SK-N-SH (cell line): ENCODE results near the gene SRBD1. TPM values are rescaled to one million over a fixed set of nuclear protein-coding genes. Genes with fewer than 3 reads are reported as not detected.

Source experiments
- CTCF ChIA-PET: fragments of 300-600, 350-600 bp; formaldehyde crosslinking; extraction: SDS; loops from one replicate; lab custom pipeline; 2021; lab: Yijun Ruan, JAX
- POLR2A ChIA-PET: fragments of 350-600 bp; sonication (Branson Sonifier 250); formaldehyde crosslinking; extraction: SDS; loops from one replicate; lab custom pipeline; 2020; ENCODE audit warnings: antibody characterized with exemption, inconsistent platforms; lab: Yijun Ruan, JAX
- DNase-seq: peaks from one replicate; pipeline ENCODE4 v3.0.0; 2012
- H2AFZ ChIP-seq: fragments of 200-600 bp; sonication (generic); 2 replicates; pipeline ENCODE4 v1.8.1; 2016; ENCODE audit warnings: antibody characterized with exemption, mild to moderate bottlenecking, low read depth
- H3F3A ChIP-seq: fragments of 200-600 bp; sonication (generic); replicated peaks from 2 replicates; pipeline ENCODE3; 2016; ENCODE audit warnings: antibody characterized with exemption, mild to moderate bottlenecking; ENCODE audit not compliant: insufficient read depth
- H3K27ac ChIP-seq, 2 experiments: fragments of 200-500 bp in 1 of 2; fragments of 200-600 bp in 1 of 2; sonication (Bioruptor generic) in 1 of 2; sonication (generic), shearing (Covaris generic) in 1 of 2; 2 replicates each; pipeline versions ENCODE4 v1.5.1 to v1.6.1; 2014 to 2016; ENCODE audit warnings: low read depth in 2 of 2, inconsistent platforms in 1 of 2, low read length in 1 of 2, mild to moderate bottlenecking in 1 of 2, mixed read lengths in 1 of 2
- H3K27me3 ChIP-seq: fragments of 200-600 bp; sonication (generic), shearing (Covaris generic); 2 replicates; pipeline ENCODE4 v1.6.1; 2016; ENCODE audit warnings: mixed run types; ENCODE audit not compliant: insufficient read depth
- H3K36me3 ChIP-seq, 2 experiments: fragments of 200-500 bp in 1 of 2; fragments of 200-600 bp in 1 of 2; sonication (Bioruptor generic) in 1 of 2; sonication (generic) in 1 of 2; replicated peaks in 1 of 2; 2 replicates each; pipeline versions ENCODE3 to v1.5.1; 2014 to 2016; ENCODE audit warnings: low read length in 1 of 2, mild to moderate bottlenecking in 1 of 2; ENCODE audit not compliant: insufficient read depth in 2 of 2, control insufficient read depth in 1 of 2
- H3K4me1 ChIP-seq, 2 experiments: fragments of 200-500 bp in 1 of 2; fragments of 200-600 bp in 1 of 2; sonication (Bioruptor generic) in 1 of 2; sonication (generic), shearing (Covaris generic) in 1 of 2; 2 replicates each; pipeline versions ENCODE4 v1.5.1 to v1.6.1; 2014 to 2016; ENCODE audit warnings: low read depth in 1 of 2, low read length in 1 of 2, mixed run types in 1 of 2; ENCODE audit not compliant: insufficient read depth in 2 of 2, control insufficient read depth in 1 of 2
- H3K4me2 ChIP-seq: fragments of 200-600 bp; sonication (generic), shearing (Covaris generic); 2 replicates; pipeline ENCODE4 v1.6.1; 2017; ENCODE audit warnings: mixed run types
- H3K4me3 ChIP-seq, 2 experiments: fragments of 200-500 bp in 1 of 2; fragments of 200-600 bp in 1 of 2; sonication (Bioruptor generic) in 1 of 2; sonication (generic), shearing (Covaris generic) in 1 of 2; 2 replicates each; pipeline versions ENCODE4 v1.5.1 to v1.8.1; 2014 to 2016; ENCODE audit warnings: low read depth in 2 of 2, inconsistent platforms in 1 of 2, low read length in 1 of 2, mild to moderate bottlenecking in 1 of 2, mixed read lengths in 1 of 2, moderate library complexity in 1 of 2
- H3K79me2 ChIP-seq: fragments of 200-600 bp; sonication (generic); 2 replicates; pipeline ENCODE4 v1.8.1; 2017; ENCODE audit warnings: mild to moderate bottlenecking; ENCODE audit not compliant: insufficient read depth
- H3K9ac ChIP-seq: fragments of 200-600 bp; sonication (generic); 2 replicates; pipeline ENCODE4 v1.6.1; 2017; ENCODE audit warnings: mixed run types
- H3K9me2 ChIP-seq: fragments of 200-600 bp; sonication (generic); 2 replicates; pipeline ENCODE4 v1.6.1; 2017; ENCODE audit warnings: mixed run types
- H3K9me3 ChIP-seq: fragments of 200-600 bp; sonication (generic); 2 replicates; pipeline ENCODE4 v1.6.1; 2017; ENCODE audit warnings: mixed run types, mild to moderate bottlenecking, moderate library complexity
- H4K20me1 ChIP-seq: fragments of 200-600 bp; sonication (generic); 2 replicates; pipeline ENCODE4 v1.6.1; 2017; ENCODE audit warnings: mild to moderate bottlenecking, mixed run types; ENCODE audit not compliant: insufficient read depth
- CTCF ChIP-seq: fragments of 200-600 bp; sonication (generic); IDR thresholded peaks from 2 replicates; pipeline ENCODE4 v1.6.1; 2017; ENCODE audit warnings: antibody characterized with exemption, mild to moderate bottlenecking, moderate library complexity
- EP300 ChIP-seq, 2 experiments: IDR thresholded peaks; 2 replicates each; pipeline versions ENCODE4 v1.4.0 to v1.6.1; 2012; ENCODE audit warnings: borderline replicate concordance in 1 of 2, low read depth in 1 of 2, low read length in 1 of 2
- EZH2phosphoT487 ChIP-seq: fragments of 200-600 bp; sonication (generic); IDR thresholded peaks from 2 replicates; pipeline ENCODE4 v1.6.1; 2017; ENCODE audit warnings: low read depth, mixed run types, mild to moderate bottlenecking, antibody characterized with exemption, moderate library complexity, borderline replicate concordance
- FOXJ3 ChIP-seq: sonication (generic); formaldehyde crosslinking; IDR thresholded peaks from 2 replicates; pipeline ENCODE4 v1.5.1; 2020; ENCODE audit warnings: mild to moderate bottlenecking, missing genetic modification reagents
- GABPA ChIP-seq: IDR thresholded peaks from 2 replicates; pipeline ENCODE4 v1.4.0; 2012; ENCODE audit warnings: low read depth, mild to moderate bottlenecking
- MAX ChIP-seq: IDR thresholded peaks from 2 replicates; pipeline ENCODE4 v1.4.0; 2012; ENCODE audit warnings: low read depth
- MXI1 ChIP-seq: IDR thresholded peaks from 2 replicates; pipeline ENCODE4 v1.6.1; 2012; ENCODE audit warnings: mild to moderate bottlenecking, low read depth, low read length, improper control_type of control experiment
- PBX3 ChIP-seq: IDR thresholded peaks from 2 replicates; pipeline ENCODE4; 2012
- YY1 ChIP-seq: IDR thresholded peaks from 2 replicates; pipeline ENCODE4 v1.4.0; 2012; ENCODE audit warnings: low read depth, mild to moderate bottlenecking
- ZBTB33 ChIP-seq: IDR thresholded peaks from 2 replicates; pipeline ENCODE4 v1.4.0; 2012; ENCODE audit warnings: low read depth, borderline replicate concordance
- WGBS: methylation state at CpG from one replicate; pipeline ENCODE4 v1.1.6; 2017; ENCODE audit warnings: low lambda C conversion rate; 5-methylcytosine and 5-hydroxymethylcytosine counted together
- polyA plus RNA-seq, 3 experiments: library from polyadenylated mRNA; depleted of rRNA; stranded (reverse); fragments of >200 nt; gene quantifications; 2 replicates each; pipeline ENCODE4 v1.2.3, GENCODE V29; 2012
- TF ChIP-seq, protein P1 (sequence below): IDR thresholded peaks from 2 replicates; pipeline ENCODE4 v1.6.1; 2012; ENCODE audit warnings: mild to moderate bottlenecking, low read depth, low read length, moderate library complexity
- TF ChIP-seq, protein P2 (sequence below): fragments of 150-350 bp; IDR thresholded peaks from 2 replicates; pipeline ENCODE4 v1.6.1; 2017; ENCODE audit warnings: antibody characterized with exemption, low read length, low read depth, borderline replicate concordance

Gene SRBD1
- polyA plus RNA-seq, 1 of the 3 experiments (the other 2 are of a cell fraction) = 3.2 TPM

DNA sequence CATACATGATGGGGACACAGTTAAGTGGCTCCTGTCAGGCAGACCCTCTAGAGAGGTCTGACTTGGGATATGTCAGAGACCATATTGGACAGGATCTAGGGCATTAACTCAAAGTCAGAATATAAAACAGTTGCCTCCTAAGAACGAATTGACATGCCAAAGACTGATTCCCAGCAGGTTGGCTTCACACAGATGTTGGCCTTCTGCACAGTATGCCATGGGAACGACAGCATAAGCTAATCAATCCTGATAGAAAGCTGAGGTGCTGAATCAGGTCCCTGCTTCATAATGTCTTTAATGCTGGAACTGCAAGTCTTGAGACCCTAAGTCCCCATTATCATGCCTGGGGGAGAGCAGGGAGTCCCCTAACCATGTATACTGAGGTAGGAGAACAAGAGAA, 165.1 kb downstream of the SRBD1 start:
- Histone ChIP-seq H3K4me3 (no peak overlapping the region), H3K9me2 (no peaks in the 10 kb centered on the region), H3K27me3 (no peaks in the 10 kb centered on the region), H3K9me3 (no peaks in the 10 kb centered on the region), H3K36me3 (peaks cover 0 to 3% of the 10 kb centered on the region in 2 experiments), H3K4me2 (no peak overlapping the region), H3K9ac (no peak overlapping the region), H4K20me1 (no peaks in the 10 kb centered on the region), H2AFZ (no peak overlapping the region), H3K79me2 (no peaks in the 10 kb centered on the region), H3F3A (no peaks in the 10 kb centered on the region), H3K27ac (no peak overlapping the region), H3K4me1 (peaks cover 0 to 2% of the 10 kb centered on the region in 2 experiments; a peak in 1 of 4 replicates)
- 83% methylated on average over 2 of the region's 2 CpGs for WGBS
- no peak for DNase-seq
- TF ChIP-seq FOXJ3 (CRISPR knock-in tag) (no peak), EP300 (IDR thresholded peaks at IDR 0.05; ENCODE audit: borderline replicate concordance in 1 of 2, low read depth in 1 of 2, low read length in 1 of 2) (no peak), EZH2phosphoT487 (no peak), MAX (no peak), MXI1 (no peak), ZBTB33 (no peak), PBX3 (no peak), CTCF (no peak), YY1 (no peak), GABPA (no peak)
- TF ChIP-seq, protein P1, sequence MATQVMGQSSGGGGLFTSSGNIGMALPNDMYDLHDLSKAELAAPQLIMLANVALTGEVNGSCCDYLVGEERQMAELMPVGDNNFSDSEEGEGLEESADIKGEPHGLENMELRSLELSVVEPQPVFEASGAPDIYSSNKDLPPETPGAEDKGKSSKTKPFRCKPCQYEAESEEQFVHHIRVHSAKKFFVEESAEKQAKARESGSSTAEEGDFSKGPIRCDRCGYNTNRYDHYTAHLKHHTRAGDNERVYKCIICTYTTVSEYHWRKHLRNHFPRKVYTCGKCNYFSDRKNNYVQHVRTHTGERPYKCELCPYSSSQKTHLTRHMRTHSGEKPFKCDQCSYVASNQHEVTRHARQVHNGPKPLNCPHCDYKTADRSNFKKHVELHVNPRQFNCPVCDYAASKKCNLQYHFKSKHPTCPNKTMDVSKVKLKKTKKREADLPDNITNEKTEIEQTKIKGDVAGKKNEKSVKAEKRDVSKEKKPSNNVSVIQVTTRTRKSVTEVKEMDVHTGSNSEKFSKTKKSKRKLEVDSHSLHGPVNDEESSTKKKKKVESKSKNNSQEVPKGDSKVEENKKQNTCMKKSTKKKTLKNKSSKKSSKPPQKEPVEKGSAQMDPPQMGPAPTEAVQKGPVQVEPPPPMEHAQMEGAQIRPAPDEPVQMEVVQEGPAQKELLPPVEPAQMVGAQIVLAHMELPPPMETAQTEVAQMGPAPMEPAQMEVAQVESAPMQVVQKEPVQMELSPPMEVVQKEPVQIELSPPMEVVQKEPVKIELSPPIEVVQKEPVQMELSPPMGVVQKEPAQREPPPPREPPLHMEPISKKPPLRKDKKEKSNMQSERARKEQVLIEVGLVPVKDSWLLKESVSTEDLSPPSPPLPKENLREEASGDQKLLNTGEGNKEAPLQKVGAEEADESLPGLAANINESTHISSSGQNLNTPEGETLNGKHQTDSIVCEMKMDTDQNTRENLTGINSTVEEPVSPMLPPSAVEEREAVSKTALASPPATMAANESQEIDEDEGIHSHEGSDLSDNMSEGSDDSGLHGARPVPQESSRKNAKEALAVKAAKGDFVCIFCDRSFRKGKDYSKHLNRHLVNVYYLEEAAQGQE = no peak
- TF ChIP-seq, protein P2, sequence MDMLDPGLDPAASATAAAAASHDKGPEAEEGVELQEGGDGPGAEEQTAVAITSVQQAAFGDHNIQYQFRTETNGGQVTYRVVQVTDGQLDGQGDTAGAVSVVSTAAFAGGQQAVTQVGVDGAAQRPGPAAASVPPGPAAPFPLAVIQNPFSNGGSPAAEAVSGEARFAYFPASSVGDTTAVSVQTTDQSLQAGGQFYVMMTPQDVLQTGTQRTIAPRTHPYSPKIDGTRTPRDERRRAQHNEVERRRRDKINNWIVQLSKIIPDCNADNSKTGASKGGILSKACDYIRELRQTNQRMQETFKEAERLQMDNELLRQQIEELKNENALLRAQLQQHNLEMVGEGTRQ = no peak
- ChIA-PET POLR2A (no interaction called here), CTCF (no interaction called here)
